ENCODE results near the gene MAFG. TPM values are rescaled to one million over a fixed set of nuclear protein-coding genes. Genes with fewer than 3 reads are reported as not detected.

The MAFG gene
- total RNA-seq, 2 donors from 2014 or later, result 16.0 to 20.4 TPM

- TF ChIP-seq, protein P1, sequence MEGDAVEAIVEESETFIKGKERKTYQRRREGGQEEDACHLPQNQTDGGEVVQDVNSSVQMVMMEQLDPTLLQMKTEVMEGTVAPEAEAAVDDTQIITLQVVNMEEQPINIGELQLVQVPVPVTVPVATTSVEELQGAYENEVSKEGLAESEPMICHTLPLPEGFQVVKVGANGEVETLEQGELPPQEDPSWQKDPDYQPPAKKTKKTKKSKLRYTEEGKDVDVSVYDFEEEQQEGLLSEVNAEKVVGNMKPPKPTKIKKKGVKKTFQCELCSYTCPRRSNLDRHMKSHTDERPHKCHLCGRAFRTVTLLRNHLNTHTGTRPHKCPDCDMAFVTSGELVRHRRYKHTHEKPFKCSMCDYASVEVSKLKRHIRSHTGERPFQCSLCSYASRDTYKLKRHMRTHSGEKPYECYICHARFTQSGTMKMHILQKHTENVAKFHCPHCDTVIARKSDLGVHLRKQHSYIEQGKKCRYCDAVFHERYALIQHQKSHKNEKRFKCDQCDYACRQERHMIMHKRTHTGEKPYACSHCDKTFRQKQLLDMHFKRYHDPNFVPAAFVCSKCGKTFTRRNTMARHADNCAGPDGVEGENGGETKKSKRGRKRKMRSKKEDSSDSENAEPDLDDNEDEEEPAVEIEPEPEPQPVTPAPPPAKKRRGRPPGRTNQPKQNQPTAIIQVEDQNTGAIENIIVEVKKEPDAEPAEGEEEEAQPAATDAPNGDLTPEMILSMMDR (IDR thresholded peaks at IDR 0.05), result peak; percentile 6
- peaks cover 13% of the 10 kb centered on the region for H3K36me3 ChIP-seq
- H3K4me3 ChIP-seq, result no peak overlapping the region
- no peak overlapping the region for H3K9ac ChIP-seq (ENCODE audit: low read depth in 2 of 2, low read length in 2 of 2)
- no peaks in the 10 kb centered on the region for H3K9me3 ChIP-seq
- no peak for DNase-seq
- no peaks in the 10 kb centered on the region for H3K27me3 ChIP-seq
- peaks cover 5% of the 10 kb centered on the region for H3K4me1 ChIP-seq
- no peak overlapping the region for H3K27ac ChIP-seq
- intact Hi-C loops (cut with DNase I), result no loop called here
These were observed 15.6 kb downstream of the MAFG start for GRCh38 chr17:81911969-81912368.

GRCh38 chr17:81911277-81911961 is 16.1 kb downstream of the MAFG start, which contains the start of gene PCYT2:
PCYT2 (minus strand) TSS chr17:81911399; CDS start chr17:81911355, 44 bp downstream.
- Histone ChIP-seq H3K36me3 (peaks cover 13% of the 10 kb centered on the region), H3K27ac (peak within 1 kb of the TSS; percentile 71), H3K4me3 (peak within 1 kb of the TSS; percentile 95), H3K9ac (ENCODE audit: low read depth in 2 of 2, low read length in 2 of 2) (peak within 1 kb of the TSS; percentile 80 to 83), H3K4me1 (no peaks in the 10 kb centered on the region), H3K9me3 (no peaks in the 10 kb centered on the region), H3K27me3 (no peaks in the 10 kb centered on the region)
- intact Hi-C loops (cut with DNase I), result no loop called here
- TF ChIP-seq, protein P1 (IDR thresholded peaks at IDR 0.05), result peak; percentile 15
- DNase-seq, result peak; percentile 95

- no peaks in the 10 kb centered on the region for H3K27me3 ChIP-seq
- no peaks in the 10 kb centered on the region for H3K9me3 ChIP-seq
- TF ChIP-seq, protein P1 (IDR thresholded peaks at IDR 0.05), result no peak
- DNase-seq, result no peak
- H3K27ac ChIP-seq, result peak overlapping the region; percentile 71
- intact Hi-C loops (cut with DNase I), result no loop called here
- peak overlapping the region; percentile 95 for H3K4me3 ChIP-seq
- no peaks in the 10 kb centered on the region for H3K4me1 ChIP-seq
- H3K36me3 ChIP-seq, result peaks cover 13% of the 10 kb centered on the region
- H3K9ac ChIP-seq (ENCODE audit: low read depth in 2 of 2, low read length in 2 of 2), result peak overlapping the region; percentile 80 to 83
These were observed 16.7 kb downstream of the MAFG start for GRCh38 chr17:81910840-81911276.

DNA sequence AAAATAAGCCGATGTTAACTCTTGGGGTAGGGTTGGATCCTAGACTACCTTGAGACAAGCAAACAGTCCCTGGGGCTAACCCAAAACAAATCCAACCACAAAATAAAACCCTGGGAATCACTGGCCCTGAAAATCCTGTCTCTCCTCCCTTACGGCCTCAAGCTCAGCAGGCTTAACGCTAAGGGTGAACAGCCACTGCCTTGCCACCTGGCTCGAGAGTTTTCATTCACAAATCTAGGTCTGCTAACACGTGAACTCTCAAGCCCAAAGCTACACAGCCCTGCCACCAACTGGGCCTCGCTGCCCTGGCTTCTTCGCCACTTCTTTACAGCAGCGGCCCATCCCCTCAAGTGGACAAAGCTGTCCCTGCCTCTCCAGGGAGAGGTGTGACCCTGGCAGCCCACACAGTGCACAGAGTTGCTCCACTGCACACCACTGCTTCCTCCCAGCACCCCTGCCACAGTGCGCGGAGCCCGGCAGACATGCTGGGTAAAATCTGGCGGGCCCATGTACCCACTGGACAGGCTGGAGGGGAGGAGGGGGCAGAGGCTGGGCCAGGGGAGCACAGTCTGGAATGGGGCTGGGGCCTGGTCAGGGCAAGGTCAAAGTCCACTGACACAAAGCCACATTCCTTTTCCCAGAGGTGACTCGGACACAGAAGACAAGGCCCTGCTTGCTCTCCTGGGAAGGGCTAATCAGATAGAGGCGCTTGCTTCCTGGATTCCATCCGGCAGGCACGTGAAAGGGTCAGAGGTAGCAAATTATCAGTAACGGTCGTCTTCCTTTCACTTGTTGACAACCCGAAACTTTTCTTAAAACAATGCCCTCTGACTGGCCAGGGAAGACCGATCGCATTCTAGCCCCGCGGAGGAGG is 17.3 kb downstream of the MAFG start:
- H3K27ac ChIP-seq, result peak overlapping the region; percentile 71
- DNase-seq, result peak; percentile 64
- H3K4me3 ChIP-seq, result peak overlapping the region; percentile 95
- TF ChIP-seq, protein P1 (IDR thresholded peaks at IDR 0.05), result no peak
- no peaks in the 10 kb centered on the region for H3K27me3 ChIP-seq
- no peaks in the 10 kb centered on the region for H3K4me1 ChIP-seq
- H3K36me3 ChIP-seq, result peaks cover 13% of the 10 kb centered on the region
- intact Hi-C loops (cut with DNase I), result no loop called here
- H3K9ac ChIP-seq (ENCODE audit: low read depth in 2 of 2, low read length in 2 of 2), result peak overlapping the region; percentile 80 to 83
- H3K9me3 ChIP-seq, result no peaks in the 10 kb centered on the region

DNA sequence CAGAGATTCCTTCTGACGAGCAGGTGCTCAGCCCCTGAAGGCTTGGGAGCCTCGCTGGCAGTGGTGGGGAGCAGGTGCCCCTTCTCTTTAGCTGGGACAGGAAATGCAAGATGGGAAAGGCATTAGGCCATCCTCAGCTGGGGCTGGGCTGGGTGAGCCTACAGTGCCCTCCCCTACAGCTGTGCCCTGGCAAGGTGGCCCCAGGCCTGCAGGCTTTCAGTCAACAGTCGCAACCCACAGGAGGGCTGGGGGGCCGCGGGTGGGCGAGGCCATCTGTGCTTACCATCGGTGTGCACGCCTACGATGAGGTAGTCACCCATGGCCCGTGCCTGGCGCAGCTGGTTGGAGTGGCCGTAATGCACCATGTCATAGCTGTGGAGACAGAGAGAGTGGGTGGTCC is 18.3 kb downstream of the MAFG start:
- TF ChIP-seq, protein P1 (IDR thresholded peaks at IDR 0.05), result no peak
- no peak overlapping the region for H3K27ac ChIP-seq
- no peaks in the 10 kb centered on the region for H3K9me3 ChIP-seq
- peaks cover 10% of the 10 kb centered on the region for H3K36me3 ChIP-seq
- no peaks in the 10 kb centered on the region for H3K4me1 ChIP-seq
- no peak overlapping the region for H3K4me3 ChIP-seq
- intact Hi-C loops (cut with DNase I), result no loop called here
- no peaks in the 10 kb centered on the region for H3K27me3 ChIP-seq
- DNase-seq, result no peak
- H3K9ac ChIP-seq (ENCODE audit: low read depth in 2 of 2, low read length in 2 of 2), result no peak overlapping the region
